Lower leg skin (tissue), 4 donors: ENCODE measurements around the gene LRRFIP1. TPM values are rescaled to one million over a fixed set of nuclear protein-coding genes. Genes with fewer than 3 reads are reported as not detected.

Source experiments
- DNase-seq, 2 donors: peaks; one replicate each; pipeline ENCODE4 v3.0.0-alpha.2; 2019; ENCODE audit warnings: low spot score in 2 of 2
- H3K4me3 ChIP-seq: fragments of 200-600 bp; sonication (generic); 2 replicates; pipeline ENCODE4 v1.5.1; 2017; ENCODE audit warnings: mild to moderate bottlenecking, low read depth; ENCODE audit not compliant: poor library complexity, severe bottlenecking
- POLR2A ChIP-seq, 2 donors: fragments of 450-650 bp; IDR thresholded peaks; one replicate each; pipeline ENCODE4 v1.6.1; 2016 to 2017; ENCODE audit warnings: antibody characterized with exemption in 2 of 2, mild to moderate bottlenecking in 1 of 2, moderate library complexity in 1 of 2
- WGBS, 2 donors: methylation state at CpG; one replicate each; pipeline ENCODE4 v1.1.5; 2018; 5-methylcytosine and 5-hydroxymethylcytosine counted together
- intact Hi-C: fragments of 100-400 bp; cut with DNase I; formaldehyde crosslinking; loops from one replicate; pipeline ENCODE4 v1.15.0; 2023; ENCODE audit warnings: low total_unique reads
- total RNA-seq, 4 donors: library from RNA; depleted of rRNA; stranded (reverse); fragments of >200 nt; gene quantifications; one replicate each; pipeline ENCODE4 v1.1.0, GENCODE V29; 2016
- TF ChIP-seq, protein P1 (sequence below), 3 donors: fragments of 450-650 bp; IDR thresholded peaks; one replicate each; pipeline ENCODE4 v1.5.1; 2016; ENCODE audit warnings: antibody characterized with exemption in 3 of 3, mild to moderate bottlenecking in 3 of 3, moderate library complexity in 2 of 3

The LRRFIP1 gene
- total RNA-seq, 4 donors from 2014 or later: 45.5 to 88.0 (median 67.5) TPM

DNA sequence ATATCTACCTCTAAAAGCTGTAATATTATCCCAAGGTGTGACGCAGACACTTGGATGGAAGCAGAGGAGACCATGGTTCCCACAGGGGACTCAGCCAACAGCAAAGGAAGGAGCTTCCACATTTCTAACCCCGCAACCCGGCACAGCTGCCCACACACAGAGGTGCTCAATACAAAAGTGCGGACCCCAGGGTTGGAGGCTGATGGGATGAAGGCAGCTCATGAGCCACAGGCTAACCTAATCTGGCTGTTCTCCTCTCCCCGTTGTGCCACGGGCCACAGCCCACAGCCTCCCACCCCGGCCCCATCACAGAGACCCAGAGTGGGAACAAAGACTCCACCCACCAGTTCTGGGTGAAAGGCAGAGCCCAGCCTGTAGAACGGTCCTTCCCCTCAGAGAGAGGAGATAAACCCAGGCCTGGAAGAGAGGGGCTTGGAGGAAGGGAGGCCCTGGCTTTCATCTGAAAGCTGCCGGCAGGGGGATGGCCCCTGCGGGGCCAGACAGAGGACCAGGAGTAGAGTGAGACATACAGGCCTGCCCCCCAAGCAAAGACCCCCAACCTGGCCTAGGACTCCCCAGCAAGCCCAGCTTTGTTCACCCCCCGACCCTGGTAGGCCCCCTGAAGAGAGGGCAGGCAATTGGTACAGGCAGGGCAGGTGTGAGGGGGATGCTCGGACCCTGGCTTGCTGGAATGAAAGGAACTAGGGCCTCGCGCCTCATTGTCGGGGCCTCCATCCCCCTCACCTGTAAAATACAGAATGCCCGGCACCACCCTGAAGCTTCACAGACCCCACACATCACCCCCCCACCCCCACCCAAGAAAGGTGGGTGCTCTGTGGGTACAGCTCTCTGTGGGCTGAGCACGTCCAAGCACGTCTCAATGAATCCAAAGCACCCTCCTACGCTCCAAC lies 43.7 kb upstream of the LRRFIP1 start:
- DNase-seq: no peak
- 87% methylated on average over 19 of the region's 19 CpGs for WGBS, 2 donors

DNA sequence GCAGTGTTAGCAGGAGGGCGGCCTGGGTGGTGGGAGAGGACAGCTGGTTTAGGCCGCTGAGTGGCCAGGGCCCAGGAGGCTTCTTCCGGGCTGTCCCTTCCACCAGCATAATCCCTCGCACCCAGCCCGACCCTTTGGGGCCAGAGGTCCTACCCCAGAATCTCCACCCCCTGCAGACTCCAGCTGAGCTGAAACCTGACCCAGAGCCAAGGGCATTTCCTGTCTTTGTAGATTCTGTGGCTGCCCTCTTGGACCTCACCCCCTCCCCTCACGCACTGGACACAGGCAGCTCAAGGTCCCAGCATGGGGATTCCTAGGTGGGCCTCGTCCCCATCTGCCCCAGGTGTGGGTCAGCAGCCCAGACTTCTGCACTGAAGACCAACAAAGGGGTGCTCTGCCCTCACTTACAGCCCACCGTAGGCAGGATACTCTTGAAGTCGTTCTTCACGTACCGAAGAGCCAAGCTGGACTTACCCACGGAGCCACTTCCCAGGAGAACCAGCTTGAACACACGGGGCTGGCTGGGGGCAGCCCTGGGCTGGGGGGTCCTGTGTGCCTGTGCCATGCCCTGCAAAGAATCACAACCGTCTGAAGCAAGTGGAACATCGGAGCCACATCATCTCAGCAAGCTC lies 41.7 kb upstream of the LRRFIP1 start:
- no peak for DNase-seq
- no peak for TF ChIP-seq POLR2A (IDR thresholded peaks at IDR 0.05)
- TF ChIP-seq, protein P1, sequence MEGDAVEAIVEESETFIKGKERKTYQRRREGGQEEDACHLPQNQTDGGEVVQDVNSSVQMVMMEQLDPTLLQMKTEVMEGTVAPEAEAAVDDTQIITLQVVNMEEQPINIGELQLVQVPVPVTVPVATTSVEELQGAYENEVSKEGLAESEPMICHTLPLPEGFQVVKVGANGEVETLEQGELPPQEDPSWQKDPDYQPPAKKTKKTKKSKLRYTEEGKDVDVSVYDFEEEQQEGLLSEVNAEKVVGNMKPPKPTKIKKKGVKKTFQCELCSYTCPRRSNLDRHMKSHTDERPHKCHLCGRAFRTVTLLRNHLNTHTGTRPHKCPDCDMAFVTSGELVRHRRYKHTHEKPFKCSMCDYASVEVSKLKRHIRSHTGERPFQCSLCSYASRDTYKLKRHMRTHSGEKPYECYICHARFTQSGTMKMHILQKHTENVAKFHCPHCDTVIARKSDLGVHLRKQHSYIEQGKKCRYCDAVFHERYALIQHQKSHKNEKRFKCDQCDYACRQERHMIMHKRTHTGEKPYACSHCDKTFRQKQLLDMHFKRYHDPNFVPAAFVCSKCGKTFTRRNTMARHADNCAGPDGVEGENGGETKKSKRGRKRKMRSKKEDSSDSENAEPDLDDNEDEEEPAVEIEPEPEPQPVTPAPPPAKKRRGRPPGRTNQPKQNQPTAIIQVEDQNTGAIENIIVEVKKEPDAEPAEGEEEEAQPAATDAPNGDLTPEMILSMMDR (IDR thresholded peaks at IDR 0.05): no peak
- intact Hi-C loops: no loop called here
- H3K4me3 ChIP-seq: no peak overlapping the region
- WGBS, 2 donors: 77 to 84% methylated on average over 9 to 15 of the region's 15 CpGs

More for the DNA sequence above, 43.7 kb upstream of the LRRFIP1 start:
- intact Hi-C loops: no loop called here
- no peak overlapping the region for H3K4me3 ChIP-seq
- TF ChIP-seq POLR2A (IDR thresholded peaks at IDR 0.05): no peak
- TF ChIP-seq, protein P1 (IDR thresholded peaks at IDR 0.05): no peak

DNA sequence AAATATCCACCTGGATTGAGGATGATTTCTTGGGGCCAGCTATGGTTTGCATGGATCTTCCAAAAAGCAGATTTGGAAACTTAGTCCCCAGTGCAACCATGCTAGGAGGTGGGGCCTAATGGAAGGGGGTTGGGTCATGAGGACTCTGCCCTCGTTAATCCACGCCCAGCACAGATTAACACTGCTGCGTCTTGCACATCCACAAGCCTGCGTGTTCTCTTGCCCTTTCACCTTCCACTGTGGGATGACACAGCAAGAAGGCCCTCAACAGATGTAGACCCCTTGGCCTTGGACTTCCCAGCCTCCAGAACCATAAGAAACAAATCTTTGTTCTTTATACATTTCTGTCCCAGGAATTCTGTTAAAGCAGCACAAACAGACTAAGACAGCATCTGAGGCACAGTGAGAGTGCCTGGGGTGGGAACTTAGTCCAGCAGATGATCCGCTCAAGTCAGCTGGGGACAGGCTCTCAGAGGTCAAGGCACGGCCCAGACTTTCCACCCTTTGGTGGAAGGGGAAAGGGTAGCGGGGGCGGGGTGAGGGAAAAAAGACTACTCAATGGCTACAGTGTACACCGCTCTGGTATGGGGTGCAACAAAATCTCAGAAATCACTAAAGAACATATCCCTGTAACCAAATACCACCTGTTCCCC lies 39.2 kb upstream of the LRRFIP1 start:
- 90 to 97% methylated on average over 9 of the region's 9 CpGs for WGBS, 2 donors
- intact Hi-C loops: loop anchor here (2.0 kb wide), 1 partner anchor 303 kb away; no protein-coding TSS in a partner anchor

DNA sequence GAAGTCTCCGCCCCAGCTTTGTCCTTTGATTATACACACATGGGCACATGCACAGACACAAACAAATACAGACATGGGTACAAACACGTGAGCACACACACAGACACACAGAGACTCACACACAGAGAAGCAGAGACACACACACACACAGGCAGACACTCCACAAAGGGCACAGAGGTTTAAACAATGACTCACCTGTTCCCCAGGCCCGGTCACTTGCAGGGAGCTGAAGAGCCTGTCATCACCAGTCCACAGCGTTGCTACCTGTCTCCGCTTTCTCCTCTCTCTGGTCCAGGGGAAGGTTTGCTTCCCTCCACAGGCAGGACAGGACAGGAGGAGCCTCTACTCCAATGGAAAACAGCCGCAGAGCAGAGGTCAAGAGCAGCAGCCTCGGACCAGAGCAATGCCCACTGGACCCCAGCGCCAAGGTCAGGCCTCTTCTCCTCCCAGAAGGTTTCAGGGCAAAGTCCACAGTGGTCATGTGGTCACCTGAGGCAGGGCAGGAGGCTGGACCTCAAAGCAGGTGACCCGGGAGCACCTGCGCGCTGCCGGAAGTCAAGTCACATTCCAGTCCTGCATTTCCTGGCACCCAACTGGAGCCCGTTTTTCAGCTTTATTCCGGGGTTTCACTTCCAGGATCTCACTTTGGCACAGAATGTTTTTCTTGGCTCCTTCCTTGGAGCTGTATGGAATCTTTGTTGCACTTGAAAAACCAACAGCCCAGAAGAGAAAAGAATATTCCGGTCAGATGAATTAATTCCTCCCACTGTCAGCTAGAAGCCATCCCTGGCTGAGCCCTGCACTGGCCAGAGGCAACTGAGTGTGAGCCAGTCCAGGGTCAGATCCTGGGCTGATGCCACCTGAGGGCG lies 36.9 kb upstream of the LRRFIP1 start, which contains the start of gene RAB17:
Gene RAB17, minus strand, starts transcription at position 463 of the 869 bp plus-strand sequence. CDS start 4,580 bp downstream, outside the sequence.
- DNase-seq: no peak
- no peak for TF ChIP-seq POLR2A (IDR thresholded peaks at IDR 0.05)
- TF ChIP-seq, protein P1 (IDR thresholded peaks at IDR 0.05): peak in 1 of 3 donors; percentile 61
- no peak within 1 kb of the TSS for H3K4me3 ChIP-seq
- intact Hi-C loops: loop anchor here (10.0 kb wide), 1 partner anchor 154 kb away; no protein-coding TSS in a partner anchor
- 44 to 61% methylated on average over 16 of the region's 16 CpGs for WGBS, 2 donors

More for the DNA sequence above, 39.2 kb upstream of the LRRFIP1 start:
- no peak overlapping the region for H3K4me3 ChIP-seq
- TF ChIP-seq POLR2A (IDR thresholded peaks at IDR 0.05): no peak
- TF ChIP-seq, protein P1 (IDR thresholded peaks at IDR 0.05): no peak
- no peak for DNase-seq
